Loucy (cell line): ENCODE results near the gene CXXC5.

ENCODE experiments used
- H2AFZ ChIP-seq: fragments of 200-600 bp; sonication (generic); 2 replicates; pipeline ENCODE4 v1.6.0; 2016; ENCODE audit warnings: antibody characterized with exemption, mild to moderate bottlenecking, low read length, moderate library complexity
- H3F3A ChIP-seq: fragments of 200-600 bp; 2 replicates; pipeline ENCODE4 v1.6.0; 2016; ENCODE audit warnings: antibody characterized with exemption, low read depth, mild to moderate bottlenecking
- H3K27me3 ChIP-seq: fragments of 200-600 bp; sonication (generic); 2 replicates; pipeline ENCODE4 v1.6.1; 2014; ENCODE audit warnings: low read length, mild to moderate bottlenecking; ENCODE audit not compliant: insufficient read depth, poor library complexity, severe bottlenecking
- H3K36me3 ChIP-seq: fragments of 200-600 bp; sonication (generic); 2 replicates; pipeline ENCODE4 v1.6.1; 2016; ENCODE audit warnings: low read length; ENCODE audit not compliant: insufficient read depth
- H3K4me1 ChIP-seq: fragments of 200-600 bp; sonication (generic); 2 replicates; pipeline ENCODE4 v1.5.1; 2014; ENCODE audit warnings: low read length, mild to moderate bottlenecking; ENCODE audit not compliant: insufficient read depth, poor library complexity, severe bottlenecking
- H3K4me2 ChIP-seq: fragments of 200-600 bp; sonication (generic); 2 replicates; pipeline ENCODE4 v1.6.0; 2014; ENCODE audit warnings: antibody characterized with exemption, low read length, low read depth, mild to moderate bottlenecking; ENCODE audit not compliant: poor library complexity, severe bottlenecking
- H3K4me3 ChIP-seq: fragments of 200-600 bp; sonication (generic); 2 replicates; pipeline ENCODE4 v1.5.1; 2014; ENCODE audit warnings: low read length, mild to moderate bottlenecking, mixed read lengths; ENCODE audit not compliant: poor library complexity, severe bottlenecking
- H3K79me2 ChIP-seq: fragments of 200-600 bp; sonication (generic); 2 replicates; pipeline ENCODE4 v1.6.1; 2014; ENCODE audit warnings: low read length; ENCODE audit not compliant: insufficient read depth
- H3K9ac ChIP-seq: fragments of 200-600 bp; sonication (generic); 2 replicates; pipeline ENCODE4 v1.6.0; 2014; ENCODE audit warnings: mild to moderate bottlenecking, low read depth, low read length, moderate library complexity; ENCODE audit not compliant: poor library complexity, severe bottlenecking
- H3K9me2 ChIP-seq: fragments of 200-600 bp; sonication (generic); replicated peaks from 2 replicates; pipeline ENCODE4 v1.6.1; 2016; ENCODE audit warnings: low read depth, low read length, mixed read lengths
- H3K9me3 ChIP-seq: fragments of 200-600 bp; sonication (generic); 2 replicates; pipeline ENCODE4 v1.6.1; 2014; ENCODE audit warnings: mild to moderate bottlenecking, antibody characterized with exemption, low read length, low read depth; ENCODE audit not compliant: insufficient read depth
- H4K20me1 ChIP-seq: fragments of 200-600 bp; sonication (generic); 2 replicates; pipeline ENCODE4 v1.6.0; 2014; ENCODE audit warnings: antibody characterized with exemption, low read length, mild to moderate bottlenecking; ENCODE audit not compliant: insufficient read depth, poor library complexity, severe bottlenecking
- EZH2phosphoT487 ChIP-seq: fragments of 200-600 bp; IDR thresholded peaks from 2 replicates; pipeline ENCODE4 v1.6.1; 2018; ENCODE audit warnings: antibody characterized with exemption, mild to moderate bottlenecking, moderate library complexity, borderline replicate concordance
- TF ChIP-seq, protein P1 (sequence below): fragments of 200-600 bp; sonication (generic); conservative IDR thresholded peaks from 2 replicates; pipeline ENCODE4 v1.5.1; 2014; ENCODE audit warnings: mild to moderate bottlenecking, antibody characterized with exemption, low read length

Gene CXXC5

DNA sequence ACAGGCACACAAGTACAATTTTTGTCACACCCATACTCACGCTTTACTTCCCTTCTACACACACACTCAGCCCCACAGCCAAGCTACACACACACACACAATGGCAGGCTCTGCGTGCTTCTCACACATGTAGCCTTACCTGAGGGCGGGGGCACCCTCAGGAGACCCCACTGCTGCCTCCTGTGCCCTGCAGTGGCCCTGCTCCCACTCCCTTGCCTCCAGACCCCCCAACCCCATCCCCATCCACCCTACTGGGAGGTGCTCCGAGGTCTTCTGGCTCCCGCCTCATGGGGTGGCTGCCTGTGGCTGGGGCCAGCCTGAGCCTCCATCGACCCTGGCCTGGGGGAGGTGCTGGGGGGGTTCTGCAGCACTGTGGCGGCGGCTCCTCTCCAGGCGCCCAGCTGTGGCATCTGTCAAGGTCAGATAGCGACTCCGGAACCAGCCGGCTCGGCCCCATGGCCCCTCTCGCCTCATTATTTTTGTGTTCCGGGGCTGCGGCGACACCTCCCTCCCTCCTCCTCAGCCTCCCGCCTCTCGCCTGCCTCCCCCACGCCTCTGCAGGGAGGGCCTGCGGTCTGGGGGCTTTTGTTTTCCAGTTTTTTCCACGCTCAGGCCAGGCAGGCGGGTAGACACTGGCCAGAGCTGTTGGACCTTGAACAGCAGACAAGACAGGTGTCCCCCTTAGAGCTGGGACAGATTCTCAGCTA, 21.7 kb downstream of the CXXC5 start:
- H3K79me2 ChIP-seq: peaks cover 91% of the 10 kb centered on the region
- peaks cover 76% of the 10 kb centered on the region for H4K20me1 ChIP-seq
- H3K9me2 ChIP-seq: no peaks in the 10 kb centered on the region
- H2AFZ ChIP-seq: no peak overlapping the region
- peaks cover 77% of the 10 kb centered on the region for H3K4me1 ChIP-seq
- H3K4me3 ChIP-seq: peak overlapping the region; percentile 70
- peak overlapping the region; percentile 93 for H3K9ac ChIP-seq
- peaks cover 2% of the 10 kb centered on the region; the same call in 1 of the 2 replicates for H3K36me3 ChIP-seq
- peak overlapping the region; percentile 98 for H3K4me2 ChIP-seq
- TF ChIP-seq, protein P1, sequence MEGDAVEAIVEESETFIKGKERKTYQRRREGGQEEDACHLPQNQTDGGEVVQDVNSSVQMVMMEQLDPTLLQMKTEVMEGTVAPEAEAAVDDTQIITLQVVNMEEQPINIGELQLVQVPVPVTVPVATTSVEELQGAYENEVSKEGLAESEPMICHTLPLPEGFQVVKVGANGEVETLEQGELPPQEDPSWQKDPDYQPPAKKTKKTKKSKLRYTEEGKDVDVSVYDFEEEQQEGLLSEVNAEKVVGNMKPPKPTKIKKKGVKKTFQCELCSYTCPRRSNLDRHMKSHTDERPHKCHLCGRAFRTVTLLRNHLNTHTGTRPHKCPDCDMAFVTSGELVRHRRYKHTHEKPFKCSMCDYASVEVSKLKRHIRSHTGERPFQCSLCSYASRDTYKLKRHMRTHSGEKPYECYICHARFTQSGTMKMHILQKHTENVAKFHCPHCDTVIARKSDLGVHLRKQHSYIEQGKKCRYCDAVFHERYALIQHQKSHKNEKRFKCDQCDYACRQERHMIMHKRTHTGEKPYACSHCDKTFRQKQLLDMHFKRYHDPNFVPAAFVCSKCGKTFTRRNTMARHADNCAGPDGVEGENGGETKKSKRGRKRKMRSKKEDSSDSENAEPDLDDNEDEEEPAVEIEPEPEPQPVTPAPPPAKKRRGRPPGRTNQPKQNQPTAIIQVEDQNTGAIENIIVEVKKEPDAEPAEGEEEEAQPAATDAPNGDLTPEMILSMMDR: no peak
- TF ChIP-seq EZH2phosphoT487: no peak
- no peaks in the 10 kb centered on the region for H3K27me3 ChIP-seq
- H3K9me3 ChIP-seq: no peaks in the 10 kb centered on the region
- H3F3A ChIP-seq: peaks cover 10% of the 10 kb centered on the region

DNA sequence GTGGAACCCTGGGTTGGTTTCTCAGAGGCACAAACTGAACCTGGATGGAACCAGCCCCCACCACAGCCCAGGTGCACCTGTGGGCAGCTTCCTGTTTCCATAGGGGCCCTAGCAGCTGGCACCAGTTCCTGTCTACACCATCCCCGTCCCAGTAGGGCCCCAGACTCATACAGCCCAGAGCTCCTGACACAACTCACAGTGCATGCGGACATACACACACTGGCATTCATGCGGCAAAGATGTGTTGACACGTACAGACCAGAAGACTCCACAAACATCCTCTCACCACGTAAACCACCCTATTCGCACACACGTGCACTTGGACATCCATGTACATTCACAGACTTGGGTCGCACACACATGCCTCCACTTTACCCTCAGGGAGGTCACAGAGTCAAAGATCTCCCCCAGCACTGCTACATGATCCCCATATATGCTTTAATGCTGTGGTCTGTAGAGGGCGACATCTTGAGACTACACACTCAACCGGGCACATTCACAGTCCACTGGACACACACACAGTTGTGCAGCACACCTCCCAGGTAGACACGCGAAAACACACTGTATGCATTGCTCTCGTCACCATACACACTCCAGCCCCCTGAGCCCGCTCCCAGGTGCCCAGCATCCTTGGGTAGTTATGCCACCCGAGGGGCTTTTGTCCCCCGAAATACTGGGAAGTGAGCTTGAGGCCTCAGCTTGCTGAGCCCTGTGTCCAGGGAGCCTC, 22.4 kb downstream of the CXXC5 start:
- Histone ChIP-seq H3K27me3 (no peaks in the 10 kb centered on the region), H2AFZ (no peak overlapping the region), H3F3A (peaks cover 10% of the 10 kb centered on the region), H3K36me3 (peaks cover 6% of the 10 kb centered on the region; the same call in 1 of the 2 replicates), H3K4me2 (peak overlapping the region; percentile 98), H4K20me1 (peaks cover 76% of the 10 kb centered on the region), H3K4me1 (peaks cover 81% of the 10 kb centered on the region), H3K79me2 (peaks cover 91% of the 10 kb centered on the region), H3K9ac (peak overlapping the region; percentile 93), H3K9me2 (no peaks in the 10 kb centered on the region), H3K9me3 (no peaks in the 10 kb centered on the region), H3K4me3 (peak overlapping the region; percentile 70)
- TF ChIP-seq, protein P1: peak; percentile 66
- TF ChIP-seq EZH2phosphoT487: no peak

DNA sequence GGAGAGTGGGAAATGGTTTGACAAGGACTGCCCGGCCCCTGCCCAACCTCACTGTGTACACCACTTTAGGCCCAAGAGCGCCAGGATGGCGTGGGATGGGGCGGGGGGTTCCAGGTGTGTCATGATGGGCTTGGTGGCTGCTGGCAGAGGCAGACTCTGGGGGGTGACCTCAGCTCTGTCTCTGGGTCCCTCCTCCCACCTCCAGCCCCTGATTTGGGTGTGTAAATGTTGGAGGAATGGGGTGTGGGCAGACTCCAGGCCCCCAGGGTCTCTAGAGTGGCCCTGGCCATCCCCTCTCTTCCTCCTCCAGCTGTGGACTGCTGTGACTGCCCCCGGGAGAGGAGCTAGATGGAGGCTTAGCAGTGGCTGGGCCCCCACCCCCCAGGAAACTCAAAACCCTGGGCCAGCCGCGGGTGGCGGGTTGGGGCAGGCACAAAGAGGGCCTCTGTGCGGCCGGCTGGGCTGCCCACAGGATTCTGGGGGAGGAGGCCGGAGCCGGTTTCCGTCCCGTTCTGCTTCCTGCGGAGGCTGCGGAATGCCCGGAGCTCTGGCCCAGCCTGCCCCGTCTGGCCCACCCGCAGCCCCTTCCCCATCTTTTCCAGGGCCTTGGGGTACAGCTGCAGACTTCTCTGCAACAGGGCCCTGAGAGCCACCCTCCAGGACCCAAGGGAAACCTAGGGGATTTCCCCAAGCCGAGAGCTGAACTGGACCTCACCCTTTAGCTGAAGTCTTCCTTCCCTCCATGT, 23.1 kb downstream of the CXXC5 start:
- Histone ChIP-seq H2AFZ (no peak overlapping the region), H3K4me1 (peaks cover 77% of the 10 kb centered on the region), H3K4me2 (peak overlapping the region; percentile 98), H3K9me3 (no peaks in the 10 kb centered on the region), H3K4me3 (peak overlapping the region; percentile 70), H3K27me3 (no peaks in the 10 kb centered on the region), H3K36me3 (peaks cover 6% of the 10 kb centered on the region; the same call in 1 of the 2 replicates), H3K9ac (peak overlapping the region; percentile 93), H4K20me1 (peaks cover 73% of the 10 kb centered on the region), H3K9me2 (no peaks in the 10 kb centered on the region), H3F3A (peaks cover 10% of the 10 kb centered on the region), H3K79me2 (peaks cover 89% of the 10 kb centered on the region)
- TF ChIP-seq, protein P1: no peak
- TF ChIP-seq EZH2phosphoT487: no peak
